A549 (cell line): ENCODE measurements around the gene CACFD1. TPM values are rescaled to one million over a fixed set of nuclear protein-coding genes. Genes with fewer than 3 reads are reported as not detected.

Source experiments
- ATAC-seq, 2 experiments: fragments of 200-7000 bp in 1 of 2; fragments of >200 bp in 1 of 2; cut with Nextera tagmentation in 1 of 2; cut with Tn5 transposase in 1 of 2; 3 replicates each; pipeline versions ENCODE4 v1.8.0 to v1.9.1; 2018 to 2020; ENCODE audit warnings: mild to moderate bottlenecking in 1 of 2, moderate library complexity in 1 of 2
- CTCF ChIA-PET: fragments of 300-600 bp; sonication (Branson Sonifier 250); formaldehyde crosslinking; extraction: SDS; loops from one replicate; lab custom pipeline; 2021; ENCODE audit warnings: antibody characterized with exemption, inconsistent platforms; lab: Yijun Ruan, JAX
- POLR2A ChIA-PET: fragments of 350-600 bp; formaldehyde crosslinking; extraction: SDS; loops from one replicate; lab custom pipeline; 2021; ENCODE audit warnings: antibody characterized with exemption, inconsistent platforms; lab: Yijun Ruan, JAX
- DNase-seq, 2 experiments: peaks; one replicate each; pipeline versions ENCODE4 v3.0.0 to v3.0.0-alpha.2; 2011 to 2016; ENCODE audit warnings: low read depth in 1 of 2, low spot score in 1 of 2
- FAIRE-seq: peaks from 2 replicates; lab custom pipeline; 2011; peaks lifted over from hg19 to GRCh38; lab: Jason Lieb, UNC
- H3K27ac ChIP-seq, 2 experiments: fragments of >200 bp; sonication (Bioruptor Twin); formaldehyde crosslinking; 3 replicates each; pipeline ENCODE4 v1.5.1; 2016 to 2017
- H3K4me1 ChIP-seq: fragments of >200 bp; sonication (Bioruptor Twin); formaldehyde crosslinking; 3 replicates; pipeline ENCODE4 v1.6.1; 2016
- H3K4me2 ChIP-seq: fragments of >200 bp; sonication (Bioruptor Twin); formaldehyde crosslinking; 3 replicates; pipeline ENCODE4 v1.6.1; 2016
- H3K4me3 ChIP-seq: fragments of >200 bp; sonication (Bioruptor Twin); formaldehyde crosslinking; 3 replicates; pipeline ENCODE4 v1.5.1; 2016
- H3K9me3 ChIP-seq: fragments of >200 bp; sonication (Bioruptor Twin); formaldehyde crosslinking; 3 replicates; pipeline ENCODE4 v1.6.1; 2016
- BHLHE40 ChIP-seq: IDR thresholded peaks from 2 replicates; pipeline ENCODE4 v1.6.1; 2012; ENCODE audit warnings: low read depth, low read length, inconsistent platforms
- CEBPB ChIP-seq, 2 experiments: fragments of >200 bp in 1 of 2; sonication (Bioruptor Twin) in 1 of 2; formaldehyde crosslinking in 1 of 2; IDR thresholded peaks; 2 replicates each; pipeline ENCODE4 v1.6.1; 2012 to 2016
- EHMT2 ChIP-seq: fragments of 200-600 bp; sonication (generic); IDR thresholded peaks from 2 replicates; pipeline ENCODE4 v1.6.1; 2016; ENCODE audit warnings: antibody characterized with exemption, low read depth, mild to moderate bottlenecking, moderate library complexity
- FOXS1 ChIP-seq: fragments of 250-450 bp; sonication (Bioruptor Pico); IDR thresholded peaks from 2 replicates; pipeline ENCODE4 v1.5.0; 2020; ENCODE audit warnings: mild to moderate bottlenecking, moderate library complexity
- GATA3 ChIP-seq: IDR thresholded peaks from 2 replicates; pipeline ENCODE4 v1.6.1; 2012; ENCODE audit warnings: borderline replicate concordance
- HEYL ChIP-seq: fragments of 250-450 bp; sonication (Bioruptor Pico); IDR thresholded peaks from 2 replicates; pipeline ENCODE4 v1.8.0; 2021; ENCODE audit warnings: mild to moderate bottlenecking, moderate library complexity
- HOXA7 ChIP-seq: fragments of 250-450 bp; sonication (Bioruptor Pico); IDR thresholded peaks from 2 replicates; pipeline ENCODE4 v1.5.0; 2020; ENCODE audit warnings: mild to moderate bottlenecking, moderate library complexity
- JUN ChIP-seq, 2 experiments: fragments of >200 bp; sonication (Bioruptor Twin); formaldehyde crosslinking; IDR thresholded peaks; 2 replicates in 1 of 2; 3 replicates in 1 of 2; pipeline ENCODE4 v1.6.1; 2016 to 2017
- KDM1A ChIP-seq: fragments of 200-600 bp; sonication (generic); IDR thresholded peaks from 2 replicates; pipeline ENCODE4 v1.6.1; 2016; ENCODE audit warnings: low read depth, mild to moderate bottlenecking
- MAFK ChIP-seq: fragments of 450-650 bp; IDR thresholded peaks from 2 replicates; pipeline ENCODE4 v1.6.1; 2014; ENCODE audit not compliant: partially characterized antibody
- NPAS2 ChIP-seq: fragments of 250-450 bp; sonication (Bioruptor Pico); IDR thresholded peaks from 2 replicates; pipeline ENCODE4 v1.8.0; 2022; ENCODE audit warnings: mild to moderate bottlenecking, moderate library complexity, borderline replicate concordance
- PHF8 ChIP-seq: fragments of 200-600 bp; sonication (generic); IDR thresholded peaks from 2 replicates; pipeline ENCODE4 v1.6.1; 2016; ENCODE audit warnings: low read depth, mild to moderate bottlenecking, antibody characterized with exemption, moderate library complexity, borderline replicate concordance
- POLR2A ChIP-seq: IDR thresholded peaks from 2 replicates; pipeline ENCODE4 v1.6.1; 2012; ENCODE audit warnings: mild to moderate bottlenecking, low read length
- RAD21 ChIP-seq, 2 experiments: fragments of >200 bp in 1 of 2; sonication (Bioruptor Twin) in 1 of 2; formaldehyde crosslinking in 1 of 2; IDR thresholded peaks in 1 of 2; conservative IDR thresholded peaks in 1 of 2; 2 replicates in 1 of 2; 3 replicates in 1 of 2; pipeline ENCODE4 v1.6.1; 2012 to 2018; ENCODE audit warnings: inconsistent platforms in 1 of 2
- ZC3H11A ChIP-seq: fragments of 450-650 bp; IDR thresholded peaks from 2 replicates; pipeline ENCODE4 v1.6.1; 2014; ENCODE audit warnings: antibody characterized with exemption, mild to moderate bottlenecking
- WGBS: methylation state at CpG from one replicate; pipeline ENCODE4 v1.1.6; 2017; ENCODE audit errors: missing lambda C conversion rate; 5-methylcytosine and 5-hydroxymethylcytosine counted together
- polyA plus RNA-seq, 4 experiments: library from polyadenylated mRNA; depleted of rRNA in 3 of 4; stranded (reverse); fragments of >200 nt; fragmentation: RNase III in 1 of 4; extraction: RNeasy Plus Mini Kit Qiagen cat#74134 plus additional on column Dnase treatment in 1 of 4; gene quantifications; 2 replicates in 3 of 4; 3 replicates in 1 of 4; pipeline ENCODE4 v1.2.3, GENCODE V29; 2011 to 2017
- TF ChIP-seq, protein P1 (sequence below): fragments of >200 bp; sonication (Bioruptor Twin); formaldehyde crosslinking; IDR thresholded peaks from 3 replicates; pipeline ENCODE4 v1.6.1; 2016
- TF ChIP-seq, protein P2 (sequence below): fragments of >200 bp; sonication (Bioruptor Twin); formaldehyde crosslinking; IDR thresholded peaks from 3 replicates; pipeline ENCODE4 v1.5.1; 2016
- TF ChIP-seq, protein P3 (sequence below): fragments of 200-600 bp; sonication (generic); IDR thresholded peaks from 2 replicates; pipeline ENCODE4 v1.6.1; 2016; ENCODE audit warnings: antibody characterized with exemption, mild to moderate bottlenecking, moderate library complexity
- TF ChIP-seq, protein P4 (sequence below): IDR thresholded peaks from 2 replicates; pipeline ENCODE4 v1.6.1; 2012
- TF ChIP-seq, protein P5 (sequence below): fragments of 150-350 bp; IDR thresholded peaks from 2 replicates; pipeline ENCODE4 v1.6.1; 2014; ENCODE audit warnings: low read depth, mild to moderate bottlenecking, low read length

Gene CACFD1
- polyA plus RNA-seq, 2 of the 4 experiments (the other 2 are of a cell fraction) = 5.0 to 8.0 TPM

DNA sequence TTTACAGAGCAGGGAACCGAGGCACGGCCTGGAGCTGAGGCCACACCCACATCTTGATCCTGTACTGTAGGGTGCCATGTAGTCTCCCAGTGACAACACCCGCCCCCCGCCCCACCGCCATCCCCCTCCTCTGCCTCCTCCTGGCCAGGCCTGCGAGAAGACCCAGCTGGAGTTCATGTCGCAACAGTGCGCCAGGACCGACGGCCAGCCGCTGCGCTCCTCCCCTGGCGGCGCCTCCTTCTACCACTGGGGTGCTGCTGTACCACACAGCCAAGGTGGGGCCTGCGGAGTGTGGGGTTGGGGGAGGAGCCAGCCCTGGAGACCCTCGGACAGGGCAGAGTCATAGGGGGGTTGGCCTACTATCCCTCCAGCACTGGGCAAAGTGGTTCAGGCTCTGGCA lies 23.1 kb upstream of the CACFD1 start:
- FAIRE-seq (no peak), ATAC-seq (no peak), DNase-seq (no peak)
- Histone ChIP-seq H3K9me3 (no peaks in the 10 kb centered on the region), H3K4me3 (no peak overlapping the region), H3K27ac (no peak overlapping the region), H3K4me1 (no peaks in the 10 kb centered on the region), H3K4me2 (no peak overlapping the region)
- TF ChIP-seq HOXA7 = no peak
- 59% methylated on average over 5 of the region's 16 CpGs for WGBS
- ChIA-PET POLR2A (no interaction called here), CTCF (interaction anchor here (1.2 to 2.3 kb wide), 2 partner anchors 8 to 30 kb away, joined by 4 to 9 read pairs; no protein-coding TSS in a partner anchor)

DNA sequence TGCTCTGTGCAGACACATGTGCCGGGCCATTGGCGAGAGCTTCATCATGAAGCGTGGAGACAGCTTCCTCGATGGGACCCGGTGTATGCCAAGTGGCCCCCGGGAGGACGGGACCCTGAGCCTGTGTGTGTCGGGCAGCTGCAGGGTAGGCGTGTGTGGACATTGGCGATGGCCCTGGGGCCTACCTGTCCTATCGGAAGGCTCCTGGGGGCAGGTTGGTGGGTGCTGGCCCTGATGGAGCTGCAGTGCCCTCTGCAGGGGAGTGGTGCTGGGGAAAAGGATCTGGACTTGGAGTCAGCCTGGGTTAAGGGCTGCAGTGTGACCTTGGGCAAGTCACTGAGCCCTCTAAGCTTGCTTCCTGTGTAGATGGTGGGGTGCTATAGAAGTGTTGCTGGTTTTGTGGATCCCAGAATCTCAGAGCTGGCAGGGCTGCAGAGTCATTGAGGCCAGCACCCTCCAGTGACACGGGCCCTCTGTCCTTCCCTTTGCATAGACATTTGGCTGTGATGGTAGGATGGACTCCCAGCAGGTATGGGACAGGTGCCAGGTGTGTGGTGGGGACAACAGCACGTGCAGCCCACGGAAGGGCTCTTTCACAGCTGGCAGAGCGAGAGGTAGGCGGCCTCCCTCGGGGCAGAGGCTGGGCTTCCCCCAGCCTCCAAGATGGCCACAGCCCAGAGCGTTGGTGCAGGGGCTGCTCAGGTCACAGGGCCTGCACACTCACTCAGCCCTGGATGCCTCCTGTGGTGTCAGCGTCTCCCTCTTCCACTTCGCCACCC lies 21.8 kb upstream of the CACFD1 start:
- POLR2A ChIA-PET = no interaction called here
- Histone ChIP-seq H3K27ac (no peak overlapping the region), H3K4me2 (no peak overlapping the region), H3K9me3 (no peaks in the 10 kb centered on the region), H3K4me1 (no peaks in the 10 kb centered on the region), H3K4me3 (no peak overlapping the region)
- DNase-seq (peak in 1 of 2 experiments; percentile 46), ATAC-seq (peak; percentile 52 to 88; a peak in 5 of 6 replicates), FAIRE-seq (no peak)
- CTCF ChIA-PET = interaction anchor here (0.6 to 2.3 kb wide), 14 partner anchors 10 to 257 kb away, joined by 3 to 9 read pairs (median 4); partner anchors contain the start of genes SURF1 and SURF2
- no peak for TF ChIP-seq GATA3
- no peak for TF ChIP-seq HOXA7
- no peak for TF ChIP-seq POLR2A
- TF ChIP-seq, protein P1, sequence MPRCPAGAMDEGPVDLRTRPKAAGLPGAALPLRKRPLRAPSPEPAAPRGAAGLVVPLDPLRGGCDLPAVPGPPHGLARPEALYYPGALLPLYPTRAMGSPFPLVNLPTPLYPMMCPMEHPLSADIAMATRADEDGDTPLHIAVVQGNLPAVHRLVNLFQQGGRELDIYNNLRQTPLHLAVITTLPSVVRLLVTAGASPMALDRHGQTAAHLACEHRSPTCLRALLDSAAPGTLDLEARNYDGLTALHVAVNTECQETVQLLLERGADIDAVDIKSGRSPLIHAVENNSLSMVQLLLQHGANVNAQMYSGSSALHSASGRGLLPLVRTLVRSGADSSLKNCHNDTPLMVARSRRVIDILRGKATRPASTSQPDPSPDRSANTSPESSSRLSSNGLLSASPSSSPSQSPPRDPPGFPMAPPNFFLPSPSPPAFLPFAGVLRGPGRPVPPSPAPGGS = no peak
- no peak for TF ChIP-seq MAFK
- no peak for TF ChIP-seq CEBPB (IDR thresholded peaks at IDR 0.05)
- no peak for TF ChIP-seq FOXS1
- TF ChIP-seq KDM1A = no peak
- no peak for TF ChIP-seq ZC3H11A
- TF ChIP-seq, protein P2, sequence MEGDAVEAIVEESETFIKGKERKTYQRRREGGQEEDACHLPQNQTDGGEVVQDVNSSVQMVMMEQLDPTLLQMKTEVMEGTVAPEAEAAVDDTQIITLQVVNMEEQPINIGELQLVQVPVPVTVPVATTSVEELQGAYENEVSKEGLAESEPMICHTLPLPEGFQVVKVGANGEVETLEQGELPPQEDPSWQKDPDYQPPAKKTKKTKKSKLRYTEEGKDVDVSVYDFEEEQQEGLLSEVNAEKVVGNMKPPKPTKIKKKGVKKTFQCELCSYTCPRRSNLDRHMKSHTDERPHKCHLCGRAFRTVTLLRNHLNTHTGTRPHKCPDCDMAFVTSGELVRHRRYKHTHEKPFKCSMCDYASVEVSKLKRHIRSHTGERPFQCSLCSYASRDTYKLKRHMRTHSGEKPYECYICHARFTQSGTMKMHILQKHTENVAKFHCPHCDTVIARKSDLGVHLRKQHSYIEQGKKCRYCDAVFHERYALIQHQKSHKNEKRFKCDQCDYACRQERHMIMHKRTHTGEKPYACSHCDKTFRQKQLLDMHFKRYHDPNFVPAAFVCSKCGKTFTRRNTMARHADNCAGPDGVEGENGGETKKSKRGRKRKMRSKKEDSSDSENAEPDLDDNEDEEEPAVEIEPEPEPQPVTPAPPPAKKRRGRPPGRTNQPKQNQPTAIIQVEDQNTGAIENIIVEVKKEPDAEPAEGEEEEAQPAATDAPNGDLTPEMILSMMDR = peak; percentile 33
- TF ChIP-seq, protein P3, sequence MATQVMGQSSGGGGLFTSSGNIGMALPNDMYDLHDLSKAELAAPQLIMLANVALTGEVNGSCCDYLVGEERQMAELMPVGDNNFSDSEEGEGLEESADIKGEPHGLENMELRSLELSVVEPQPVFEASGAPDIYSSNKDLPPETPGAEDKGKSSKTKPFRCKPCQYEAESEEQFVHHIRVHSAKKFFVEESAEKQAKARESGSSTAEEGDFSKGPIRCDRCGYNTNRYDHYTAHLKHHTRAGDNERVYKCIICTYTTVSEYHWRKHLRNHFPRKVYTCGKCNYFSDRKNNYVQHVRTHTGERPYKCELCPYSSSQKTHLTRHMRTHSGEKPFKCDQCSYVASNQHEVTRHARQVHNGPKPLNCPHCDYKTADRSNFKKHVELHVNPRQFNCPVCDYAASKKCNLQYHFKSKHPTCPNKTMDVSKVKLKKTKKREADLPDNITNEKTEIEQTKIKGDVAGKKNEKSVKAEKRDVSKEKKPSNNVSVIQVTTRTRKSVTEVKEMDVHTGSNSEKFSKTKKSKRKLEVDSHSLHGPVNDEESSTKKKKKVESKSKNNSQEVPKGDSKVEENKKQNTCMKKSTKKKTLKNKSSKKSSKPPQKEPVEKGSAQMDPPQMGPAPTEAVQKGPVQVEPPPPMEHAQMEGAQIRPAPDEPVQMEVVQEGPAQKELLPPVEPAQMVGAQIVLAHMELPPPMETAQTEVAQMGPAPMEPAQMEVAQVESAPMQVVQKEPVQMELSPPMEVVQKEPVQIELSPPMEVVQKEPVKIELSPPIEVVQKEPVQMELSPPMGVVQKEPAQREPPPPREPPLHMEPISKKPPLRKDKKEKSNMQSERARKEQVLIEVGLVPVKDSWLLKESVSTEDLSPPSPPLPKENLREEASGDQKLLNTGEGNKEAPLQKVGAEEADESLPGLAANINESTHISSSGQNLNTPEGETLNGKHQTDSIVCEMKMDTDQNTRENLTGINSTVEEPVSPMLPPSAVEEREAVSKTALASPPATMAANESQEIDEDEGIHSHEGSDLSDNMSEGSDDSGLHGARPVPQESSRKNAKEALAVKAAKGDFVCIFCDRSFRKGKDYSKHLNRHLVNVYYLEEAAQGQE = peak; percentile 34; the same call in 1 of the 2 replicates
- TF ChIP-seq RAD21 (conservative IDR thresholded peaks at IDR 0.05 in 1 of 2, IDR thresholded peaks at IDR 0.05 in 1 of 2) = peak; percentile 44 to 65; a peak in 4 of 5 replicates
- no peak for TF ChIP-seq PHF8
- WGBS = 54% methylated on average over 10 of the region's 20 CpGs

DNA sequence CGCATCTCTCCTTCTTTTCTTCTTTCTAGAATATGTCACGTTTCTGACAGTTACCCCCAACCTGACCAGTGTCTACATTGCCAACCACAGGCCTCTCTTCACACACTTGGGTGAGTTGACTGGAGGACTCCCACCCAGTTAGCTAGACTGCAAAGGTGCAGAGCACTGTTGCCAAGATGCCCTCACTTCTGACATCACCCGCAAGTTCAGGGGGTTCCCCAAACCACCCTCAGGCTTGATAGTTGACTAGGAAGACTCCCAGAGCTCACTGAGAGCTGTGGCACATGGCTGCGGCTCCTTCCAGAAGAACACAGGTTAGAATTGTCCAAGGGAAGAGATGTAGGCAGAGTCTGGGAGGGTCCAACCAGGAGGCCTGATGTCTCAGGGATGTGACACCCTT lies 20.4 kb upstream of the CACFD1 start:
- Histone ChIP-seq H3K27ac (no peak overlapping the region), H3K4me1 (no peaks in the 10 kb centered on the region), H3K4me3 (no peak overlapping the region), H3K4me2 (no peak overlapping the region), H3K9me3 (no peaks in the 10 kb centered on the region)
- DNase-seq (no peak), FAIRE-seq (no peak), ATAC-seq (no peak)
- 69% methylated on average over 4 of the region's 4 CpGs for WGBS
- ChIA-PET POLR2A (no interaction called here), CTCF (interaction anchor here (1.1 to 1.3 kb wide), 4 partner anchors 8 to 417 kb away, joined by 3 to 4 read pairs (median 3); no protein-coding TSS in a partner anchor)
- TF ChIP-seq HEYL (CRISPR knock-in tag) (no peak), BHLHE40 (no peak), MAFK (no peak), RAD21 (conservative IDR thresholded peaks at IDR 0.05 in 1 of 2, IDR thresholded peaks at IDR 0.05 in 1 of 2) (no peak), NPAS2 (CRISPR knock-in tag) (no peak), EHMT2 (no peak), JUN (IDR thresholded peaks at IDR 0.05) (no peak)
- TF ChIP-seq, protein P4, sequence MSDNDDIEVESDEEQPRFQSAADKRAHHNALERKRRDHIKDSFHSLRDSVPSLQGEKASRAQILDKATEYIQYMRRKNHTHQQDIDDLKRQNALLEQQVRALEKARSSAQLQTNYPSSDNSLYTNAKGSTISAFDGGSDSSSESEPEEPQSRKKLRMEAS = no peak
- TF ChIP-seq, protein P5, sequence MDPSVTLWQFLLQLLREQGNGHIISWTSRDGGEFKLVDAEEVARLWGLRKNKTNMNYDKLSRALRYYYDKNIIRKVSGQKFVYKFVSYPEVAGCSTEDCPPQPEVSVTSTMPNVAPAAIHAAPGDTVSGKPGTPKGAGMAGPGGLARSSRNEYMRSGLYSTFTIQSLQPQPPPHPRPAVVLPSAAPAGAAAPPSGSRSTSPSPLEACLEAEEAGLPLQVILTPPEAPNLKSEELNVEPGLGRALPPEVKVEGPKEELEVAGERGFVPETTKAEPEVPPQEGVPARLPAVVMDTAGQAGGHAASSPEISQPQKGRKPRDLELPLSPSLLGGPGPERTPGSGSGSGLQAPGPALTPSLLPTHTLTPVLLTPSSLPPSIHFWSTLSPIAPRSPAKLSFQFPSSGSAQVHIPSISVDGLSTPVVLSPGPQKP = no peak
- TF ChIP-seq, protein P1 = no peak
